H1 (cell line): ENCODE measurements around the gene LAMTOR4. TPM values are rescaled to one million over a fixed set of nuclear protein-coding genes. Genes with fewer than 3 reads are reported as not detected.

Experiments
- BACH1 ChIP-seq: IDR thresholded peaks from 2 replicates; pipeline ENCODE4 v1.6.1; 2012; ENCODE audit warnings: low read length, improper control_type of control experiment
- CBX5 ChIP-seq: fragments of 300-800, 300-1000 bp; sonication (generic); IDR thresholded peaks from 2 replicates; pipeline ENCODE4 v1.7.1; 2016; ENCODE audit warnings: antibody characterized with exemption, low read length, low read depth
- CHD1 ChIP-seq: IDR thresholded peaks from 2 replicates; pipeline ENCODE4 v1.6.1; 2012; ENCODE audit warnings: low read depth, low read length, improper control_type of control experiment
- CTBP2 ChIP-seq: IDR thresholded peaks from 2 replicates; pipeline ENCODE4 v1.7.0; 2011; ENCODE audit warnings: borderline replicate concordance, mild to moderate bottlenecking, moderate library complexity, mixed read lengths, low read length; ENCODE audit not compliant: insufficient read depth, insufficient read length
- FOSL1 ChIP-seq: IDR thresholded peaks from 2 replicates; pipeline ENCODE4 v1.6.1; 2011; ENCODE audit warnings: mild to moderate bottlenecking, low read depth, low read length, moderate library complexity; ENCODE audit not compliant: insufficient read depth
- GABPA ChIP-seq: IDR thresholded peaks from 2 replicates; pipeline ENCODE4 v1.6.1; 2011; ENCODE audit warnings: mild to moderate bottlenecking, low read length, moderate library complexity, borderline replicate concordance; ENCODE audit not compliant: insufficient read depth
- HDAC2 ChIP-seq, 2 experiments: fragments of 300-600 bp in 1 of 2; sonication (generic) in 1 of 2; IDR thresholded peaks; 2 replicates each; pipeline ENCODE4 v1.6.1; 2011 to 2012; ENCODE audit warnings: low read depth in 2 of 2, low read length in 2 of 2, mild to moderate bottlenecking in 2 of 2, moderate library complexity in 2 of 2, borderline replicate concordance in 1 of 2, inconsistent platforms in 1 of 2
- HDAC6 ChIP-seq: IDR thresholded peaks from one replicate; pipeline ENCODE4 v1.7.1; 2012; ENCODE audit warnings: low read depth, mild to moderate bottlenecking, inconsistent platforms, low read length, moderate library complexity
- KDM1A ChIP-seq: fragments of 200-600, 300-600 bp; sonication (generic); IDR thresholded peaks from 2 replicates; pipeline ENCODE4 v1.7.1; 2016; ENCODE audit warnings: mild to moderate bottlenecking, low read length, borderline replicate concordance
- KDM5A ChIP-seq: fragments of 200-600 bp; IDR thresholded peaks from 2 replicates; pipeline ENCODE4 v1.7.1; 2012; ENCODE audit warnings: mild to moderate bottlenecking, low read length, inconsistent platforms, mixed read lengths
- MAX ChIP-seq: IDR thresholded peaks from 2 replicates; pipeline ENCODE4 v1.6.1; 2012; ENCODE audit warnings: inconsistent platforms
- NANOG ChIP-seq: IDR thresholded peaks from 2 replicates; pipeline ENCODE4 v1.6.1; 2011; ENCODE audit warnings: low read length, low read depth, mild to moderate bottlenecking, inconsistent platforms; ENCODE audit not compliant: insufficient read depth, poor library complexity, severe bottlenecking
- PHF8 ChIP-seq: fragments of 200-600 bp; sonication (generic); conservative IDR thresholded peaks from 2 replicates; pipeline ENCODE4 v1.7.1; 2012; ENCODE audit warnings: low read depth, mild to moderate bottlenecking, inconsistent platforms, low read length, moderate library complexity
- POU5F1 ChIP-seq: IDR thresholded peaks from 2 replicates; pipeline ENCODE4 v1.6.1; 2011; ENCODE audit warnings: low read depth, mild to moderate bottlenecking, low read length, moderate library complexity
- RFX5 ChIP-seq: IDR thresholded peaks from 2 replicates; pipeline ENCODE4 v1.6.1; 2011; ENCODE audit warnings: low read depth, low read length, improper control_type of control experiment, borderline replicate concordance
- RNF2 ChIP-seq: fragments of 200-900, 300-1000 bp; sonication (generic); IDR thresholded peaks from 2 replicates; pipeline ENCODE4 v1.7.1; 2016; ENCODE audit warnings: borderline replicate concordance, low read depth, mild to moderate bottlenecking, antibody characterized with exemption, low read length; ENCODE audit not compliant: poor library complexity, severe bottlenecking; ENCODE audit errors: missing control alignments
- SAP30 ChIP-seq: fragments of 300-600 bp; sonication (generic); IDR thresholded peaks from 2 replicates; pipeline ENCODE4 v1.7.1; 2012; ENCODE audit warnings: low read length, moderate library complexity, mild to moderate bottlenecking, inconsistent platforms; ENCODE audit not compliant: insufficient read depth, insufficient replicate concordance
- SIN3A ChIP-seq, 2 experiments: IDR thresholded peaks in 1 of 2; conservative IDR thresholded peaks in 1 of 2; 2 replicates each; pipeline ENCODE4 v1.6.1; 2011 to 2012; ENCODE audit warnings: low read length in 2 of 2, improper control_type of control experiment in 1 of 2, low read depth in 1 of 2, mild to moderate bottlenecking in 1 of 2
- SUZ12 ChIP-seq: fragments of 200-600 bp; sonication (generic); IDR thresholded peaks from 2 replicates; pipeline ENCODE4 v1.6.1; 2012; ENCODE audit warnings: mild to moderate bottlenecking, inconsistent platforms, low read length, moderate library complexity, mixed read lengths
- TAF1 ChIP-seq: IDR thresholded peaks from 2 replicates; pipeline ENCODE4 v1.6.1; 2011; ENCODE audit warnings: mild to moderate bottlenecking, low read depth, low read length
- TEAD4 ChIP-seq: IDR thresholded peaks from 2 replicates; pipeline ENCODE4 v1.6.1; 2012; ENCODE audit warnings: low read depth, low read length, inconsistent platforms, mixed read lengths
- polyA plus RNA-seq, 7 experiments: library from polyadenylated mRNA; depleted of rRNA in 3 of 7; stranded (reverse) in 5 of 7; unstranded in 2 of 7; fragments of >200 nt in 5 of 7; fragments of 200-250 nt in 2 of 7; gene quantifications; 1 replicate in 5 of 7; 2 replicates in 1 of 7; 4 replicates in 1 of 7; pipeline versions ENCODE4 v1.2.1 to v1.2.3, GENCODE V29; 2011 to 2013; ENCODE audit warnings: missing spikeins in 2 of 7, mixed read lengths in 2 of 7
- total RNA-seq: library from RNA; stranded (reverse); fragmentation: NEBNext Ultra II Directional; extraction: Animal tissue kit (Norgen Biotek cat#: 25700); gene quantifications from 2 replicates; pipeline ENCODE4 v1.2.1, GENCODE V29; 2021

The LAMTOR4 gene
- total and polyA plus RNA-seq, 2 of the 8 experiments (the other 6 are each of a cell fraction or from before 2014, with no cell fraction given), result 153 to 622 TPM

GRCh38 chr7:100126931-100127865, 21.5 kb upstream of the LAMTOR4 start, which contains the start of gene MBLAC1 (continued):
- TF ChIP-seq GABPA (no peak), TEAD4 (0 out of 2 replicates have a peak, but pooled peaks have one; percentile 1), NANOG (no peak), POU5F1 (no peak), MAX (peak; percentile 65), CTBP2 (no peak), PHF8 (peak; percentile 90), BACH1 (no peak; the same call in none of the 2 replicates), TAF1 (peak; percentile 82), FOSL1 (no peak), SUZ12 (no peak; the same call in 1 of the 2 replicates), CHD1 (peak; percentile 84), KDM1A (0 out of 2 replicates have a peak, but pooled peaks have one; percentile 7), HDAC6 (no peak), HDAC2 (IDR thresholded peaks at IDR 0.05; ENCODE audit: borderline replicate concordance in 1 of 2, low read depth in 2 of 2, low read length in 2 of 2) (peak in 1 of 2 experiments; percentile 1; a peak in 1 of 4 replicates), SAP30 (no peak), KDM5A (no peak), RFX5 (no peak), SIN3A (conservative IDR thresholded peaks at IDR 0.05 in 1 of 2, IDR thresholded peaks at IDR 0.05 in 1 of 2; ENCODE audit: low read depth in 1 of 2, low read length in 2 of 2) (peak in 1 of 2 experiments; percentile 85; a peak in 2 of 4 replicates), RNF2 (no peak), CBX5 (no peak)
